Measurements from ENCODE around the gene PRRT1.

The PRRT1 gene

DNA sequence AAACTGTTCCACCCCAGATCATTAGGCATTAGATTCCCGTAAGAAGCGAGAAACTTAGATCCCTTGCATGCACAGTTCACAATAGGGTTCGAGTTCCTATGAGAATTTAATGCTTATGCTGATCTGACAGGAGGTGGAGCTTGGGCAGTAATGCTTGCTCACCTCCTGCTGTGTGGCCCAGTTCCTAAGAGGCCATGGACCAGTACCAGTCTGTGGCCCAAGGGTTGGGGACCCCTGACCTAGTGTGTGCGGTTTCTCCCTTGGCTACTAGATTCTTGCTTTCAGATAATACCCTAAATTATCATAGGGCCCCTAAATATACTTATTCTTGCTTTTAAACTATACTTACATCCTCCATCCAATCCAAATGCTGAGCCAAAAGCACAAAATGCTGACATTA is 42.6 kb upstream of the PRRT1 start:
- no peak for TF ChIP-seq SIN3A (IDR thresholded peaks at IDR 0.05; ENCODE audit: borderline replicate concordance, insufficient read depth, low read length)

- no peak for TF ChIP-seq FOXP2 (optimal IDR thresholded peaks at IDR 0.05; ENCODE audit: borderline replicate concordance, extremely low read depth, extremely low read length, insufficient read depth)
- TF ChIP-seq, protein P1, sequence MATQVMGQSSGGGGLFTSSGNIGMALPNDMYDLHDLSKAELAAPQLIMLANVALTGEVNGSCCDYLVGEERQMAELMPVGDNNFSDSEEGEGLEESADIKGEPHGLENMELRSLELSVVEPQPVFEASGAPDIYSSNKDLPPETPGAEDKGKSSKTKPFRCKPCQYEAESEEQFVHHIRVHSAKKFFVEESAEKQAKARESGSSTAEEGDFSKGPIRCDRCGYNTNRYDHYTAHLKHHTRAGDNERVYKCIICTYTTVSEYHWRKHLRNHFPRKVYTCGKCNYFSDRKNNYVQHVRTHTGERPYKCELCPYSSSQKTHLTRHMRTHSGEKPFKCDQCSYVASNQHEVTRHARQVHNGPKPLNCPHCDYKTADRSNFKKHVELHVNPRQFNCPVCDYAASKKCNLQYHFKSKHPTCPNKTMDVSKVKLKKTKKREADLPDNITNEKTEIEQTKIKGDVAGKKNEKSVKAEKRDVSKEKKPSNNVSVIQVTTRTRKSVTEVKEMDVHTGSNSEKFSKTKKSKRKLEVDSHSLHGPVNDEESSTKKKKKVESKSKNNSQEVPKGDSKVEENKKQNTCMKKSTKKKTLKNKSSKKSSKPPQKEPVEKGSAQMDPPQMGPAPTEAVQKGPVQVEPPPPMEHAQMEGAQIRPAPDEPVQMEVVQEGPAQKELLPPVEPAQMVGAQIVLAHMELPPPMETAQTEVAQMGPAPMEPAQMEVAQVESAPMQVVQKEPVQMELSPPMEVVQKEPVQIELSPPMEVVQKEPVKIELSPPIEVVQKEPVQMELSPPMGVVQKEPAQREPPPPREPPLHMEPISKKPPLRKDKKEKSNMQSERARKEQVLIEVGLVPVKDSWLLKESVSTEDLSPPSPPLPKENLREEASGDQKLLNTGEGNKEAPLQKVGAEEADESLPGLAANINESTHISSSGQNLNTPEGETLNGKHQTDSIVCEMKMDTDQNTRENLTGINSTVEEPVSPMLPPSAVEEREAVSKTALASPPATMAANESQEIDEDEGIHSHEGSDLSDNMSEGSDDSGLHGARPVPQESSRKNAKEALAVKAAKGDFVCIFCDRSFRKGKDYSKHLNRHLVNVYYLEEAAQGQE (IDR thresholded peaks at IDR 0.05; ENCODE audit: insufficient read depth in 1 of 2, low read depth in 2 of 2, low read length in 2 of 2): peak in 1 of 2 experiments; percentile 32; a peak in 1 of 4 replicates
Measured at GRCh38 chr6:32192608-32193039, 40.9 kb upstream of the PRRT1 start, which contains the start of gene GPSM3. Gene GPSM3, minus strand, starts transcription at chr6:32192643. Its CDS starts 130 bp downstream, at chr6:32192513.

GRCh38 chr6:32191696-32192607 is 40.2 kb upstream of the PRRT1 start:
- TF ChIP-seq FOXP2 (optimal IDR thresholded peaks at IDR 0.05; ENCODE audit: borderline replicate concordance, extremely low read depth, extremely low read length, insufficient read depth): no peak

DNA sequence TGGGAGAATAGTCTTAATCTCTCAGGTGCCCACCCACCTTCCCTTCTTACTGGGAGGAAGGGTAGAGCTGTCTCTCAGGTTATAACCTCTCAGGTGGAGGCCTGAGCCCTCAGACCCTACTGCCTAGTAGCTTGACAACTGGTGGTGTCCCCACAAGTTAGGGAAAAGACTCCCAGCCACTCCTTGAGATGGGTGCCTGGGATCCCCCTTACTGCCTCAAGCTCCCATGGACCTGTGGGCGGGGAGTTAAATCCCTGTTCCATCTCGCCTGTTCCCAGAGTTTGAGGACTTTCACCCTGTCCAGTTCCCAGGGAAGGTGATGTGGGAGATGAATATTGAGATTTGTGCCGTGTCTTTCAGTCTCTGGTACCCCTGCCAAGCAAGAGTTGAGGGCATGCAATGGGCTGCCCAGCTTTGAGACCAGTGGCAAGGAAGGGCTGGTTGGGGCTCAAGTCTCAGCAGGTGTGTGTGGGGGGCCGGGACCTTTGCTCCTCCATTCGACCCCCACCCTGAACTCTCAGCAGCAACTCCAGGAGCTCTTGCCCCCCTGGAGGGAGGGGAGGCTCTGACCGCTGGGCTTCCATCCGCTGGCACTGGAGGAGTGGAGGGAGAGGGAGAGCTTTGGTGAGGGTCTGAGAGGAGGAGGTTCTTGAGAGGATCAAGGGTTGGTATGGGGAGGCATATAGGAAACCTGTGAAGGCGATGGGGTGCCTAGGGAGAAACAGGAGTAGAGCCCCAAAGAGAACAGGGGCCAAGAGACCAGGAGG is 39.4 kb upstream of the PRRT1 start:
- TF ChIP-seq, protein P1 (IDR thresholded peaks at IDR 0.05; ENCODE audit: insufficient read depth in 1 of 2, low read depth in 2 of 2, low read length in 2 of 2): no peak
- TF ChIP-seq SIN3A (IDR thresholded peaks at IDR 0.05; ENCODE audit: borderline replicate concordance, insufficient read depth, low read length) (no peak), TAF1 (IDR thresholded peaks at IDR 0.05; ENCODE audit: borderline replicate concordance, insufficient read depth, low read length) (no peak), FOXP2 (optimal IDR thresholded peaks at IDR 0.05; ENCODE audit: borderline replicate concordance, extremely low read depth, extremely low read length, insufficient read depth) (no peak), POLR2AphosphoS5 (IDR thresholded peaks at IDR 0.05; ENCODE audit: low read depth, low read length) (no peak)

DNA sequence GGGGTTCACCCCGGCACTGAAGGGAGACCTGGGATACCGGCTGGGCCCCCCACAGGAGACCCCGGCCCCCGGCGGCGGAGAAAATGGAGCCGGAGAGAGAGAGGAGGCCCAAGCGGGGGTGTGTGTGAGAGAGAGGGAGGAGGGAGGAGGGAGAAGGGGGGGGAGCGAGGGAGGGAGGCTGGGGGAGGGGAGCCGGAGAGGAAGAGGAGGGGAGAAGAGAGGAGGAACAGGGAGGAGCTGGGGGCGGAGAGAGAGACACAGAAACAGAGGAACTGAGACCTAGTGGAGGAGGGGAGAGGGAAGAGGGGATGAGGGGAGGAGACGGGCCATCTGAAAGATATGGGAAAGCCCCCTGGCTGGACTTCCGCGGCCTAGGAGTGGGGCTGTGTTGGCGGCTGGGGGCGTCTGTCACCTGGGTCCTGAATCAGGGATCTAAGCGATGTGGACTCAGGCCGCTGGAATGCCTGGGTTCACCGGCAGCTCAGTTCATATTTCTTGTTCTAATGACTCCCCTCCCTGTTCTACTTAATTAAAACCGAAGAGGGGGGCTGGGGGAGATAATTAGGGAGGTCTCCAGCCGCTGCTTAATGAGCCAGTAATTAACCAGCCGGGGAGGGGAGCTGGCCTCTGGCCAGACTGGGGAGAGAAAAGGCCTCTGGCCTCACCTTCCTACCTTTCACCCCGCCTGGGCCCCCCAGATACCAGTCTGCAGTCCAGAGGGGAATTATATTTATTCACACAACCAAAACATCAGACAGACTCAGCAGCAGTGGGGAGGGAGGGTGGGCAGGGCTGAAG is 38.5 kb upstream of the PRRT1 start, which contains the start of gene PBX2:
Gene PBX2 (minus strand): TSS at position 149 of the 798 bp plus-strand sequence. CDS start 287 bp downstream, outside the sequence.
- TF ChIP-seq SIN3A (IDR thresholded peaks at IDR 0.05; ENCODE audit: borderline replicate concordance, insufficient read depth, low read length): no peak
- TF ChIP-seq POLR2AphosphoS5 (IDR thresholded peaks at IDR 0.05; ENCODE audit: low read depth, low read length): peak; percentile 47; the same call in 1 of the 2 replicates
- no peak for TF ChIP-seq FOXP2 (optimal IDR thresholded peaks at IDR 0.05; ENCODE audit: borderline replicate concordance, extremely low read depth, extremely low read length, insufficient read depth)

DNA sequence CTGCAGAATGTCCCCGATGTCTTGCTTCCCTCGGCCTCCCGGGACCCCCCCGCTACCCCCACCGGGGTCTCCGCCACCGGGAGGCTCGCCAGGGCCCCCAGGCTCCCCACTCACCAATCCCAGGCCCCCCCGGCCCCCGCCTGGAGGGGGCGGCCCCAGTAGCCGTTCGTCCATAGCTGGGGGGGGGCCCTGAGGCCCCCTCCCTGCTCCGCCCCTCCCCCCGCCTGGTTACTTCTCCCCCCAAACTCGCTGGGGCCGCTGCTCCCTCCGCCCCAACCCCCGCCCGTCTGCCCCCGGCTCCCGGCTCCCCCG is 38.0 kb upstream of the PRRT1 start:
- TF ChIP-seq TAF1 (IDR thresholded peaks at IDR 0.05; ENCODE audit: borderline replicate concordance, insufficient read depth, low read length) (no peak), SIN3A (IDR thresholded peaks at IDR 0.05; ENCODE audit: borderline replicate concordance, insufficient read depth, low read length) (no peak), POLR2AphosphoS5 (IDR thresholded peaks at IDR 0.05; ENCODE audit: low read depth, low read length) (no peak), FOXP2 (optimal IDR thresholded peaks at IDR 0.05; ENCODE audit: borderline replicate concordance, extremely low read depth, extremely low read length, insufficient read depth) (no peak)
- TF ChIP-seq, protein P1 (IDR thresholded peaks at IDR 0.05; ENCODE audit: insufficient read depth in 1 of 2, low read depth in 2 of 2, low read length in 2 of 2): no peak
